Epidermal melanocyte (primary cell): ENCODE results near the gene TTC3.
"Not testable (repeated sequence)": the region's sequence is repeated elsewhere in the genome, so short reads cannot be mapped to it uniquely, and the experiment has no call there.

Experiments
- DNase-seq: peaks from one replicate; pipeline ENCODE4 v3.0.0; 2011; ENCODE audit warnings: low spot score; ENCODE audit not compliant: insufficient read length

Gene TTC3

GRCh38 chr21:37072988-37073416 lies at the start of gene TTC3, which contains the start of gene PIGP:
TTC3 (plus strand) TSS chr21:37073254; CDS start chr21:37087258, 14,004 bp downstream.
PIGP (minus strand) TSS chr21:37073071; CDS start chr21:37072515, 556 bp downstream.
- peak; percentile 77 for DNase-seq

- no peak for DNase-seq
Observed at GRCh38 chr21:37026499-37026898, 46.6 kb upstream of the TTC3 start.

- no peak for DNase-seq
Observed at GRCh38 chr21:37028570-37028969, 44.5 kb upstream of the TTC3 start.

- DNase-seq, result no peak
Observed at GRCh38 chr21:37030864-37031263, 42.2 kb upstream of the TTC3 start.

- DNase-seq, result no peak
Observed at GRCh38 chr21:37032293-37032692, 40.8 kb upstream of the TTC3 start.

GRCh38 chr21:37032877-37033471 lies 40.1 kb upstream of the TTC3 start:
- DNase-seq, result no peak

GRCh38 chr21:37034394-37034793 lies 38.7 kb upstream of the TTC3 start:
- not testable (repeated sequence) for DNase-seq

GRCh38 chr21:37036177-37036576 lies 36.9 kb upstream of the TTC3 start:
- no peak for DNase-seq

- DNase-seq, result no peak
Observed at GRCh38 chr21:37039411-37040075, 33.5 kb upstream of the TTC3 start.

- no peak for DNase-seq
Observed at GRCh38 chr21:37040212-37040611, 32.8 kb upstream of the TTC3 start.

- DNase-seq, result no peak
Observed at GRCh38 chr21:37041706-37042271, 31.3 kb upstream of the TTC3 start.

- DNase-seq, result no peak
Observed at GRCh38 chr21:37043818-37044217, 29.2 kb upstream of the TTC3 start.

- no peak for DNase-seq
Observed at GRCh38 chr21:37044643-37045042, 28.4 kb upstream of the TTC3 start.

GRCh38 chr21:37045149-37045548 lies 27.9 kb upstream of the TTC3 start:
- DNase-seq, result no peak

GRCh38 chr21:37045556-37045955 lies 27.5 kb upstream of the TTC3 start:
- DNase-seq, result no peak

GRCh38 chr21:37047079-37047478 lies 26.0 kb upstream of the TTC3 start:
- no peak for DNase-seq

- DNase-seq, result not testable (repeated sequence)
Observed at GRCh38 chr21:37049741-37050140, 23.3 kb upstream of the TTC3 start.

- DNase-seq, result no peak
Observed at GRCh38 chr21:37055271-37055855, 17.7 kb upstream of the TTC3 start.

- DNase-seq, result no peak
Observed at GRCh38 chr21:37057614-37058013, 15.4 kb upstream of the TTC3 start.

- DNase-seq, result no peak
Observed at GRCh38 chr21:37058261-37058660, 14.8 kb upstream of the TTC3 start.

- DNase-seq, result no peak
Observed at GRCh38 chr21:37059181-37059580, 13.9 kb upstream of the TTC3 start.

GRCh38 chr21:37060296-37060695 lies 12.8 kb upstream of the TTC3 start:
- DNase-seq, result peak; percentile 83
